T-helper 2 cell treated with Interferon-gamma antibody and Interleukin-4, amounts not matched to agents 100 ng/mL and 5 ng/mL, for 36 hours (primary cell): ENCODE results near the gene ZIC1. TPM values are rescaled to one million over a fixed set of nuclear protein-coding genes. Genes with fewer than 3 reads are reported as not detected.

Experiments
- intact Hi-C: fragments of 100-400 bp; cut with micrococcal nuclease; formaldehyde crosslinking; loops from one replicate; pipeline ENCODE4 v1.15.1; 2023
- total RNA-seq: library from RNA; stranded (reverse); gene quantifications from 2 replicates; pipeline ENCODE4 v1.2.3, GENCODE V29; 2022

Gene ZIC1
- not detected in 2 replicates for total RNA-seq

GRCh38 chr3:147409143-147410115 is at the start of gene ZIC1:
ZIC1 (plus strand) TSS chr3:147409365; CDS start chr3:147410113, 748 bp downstream.
- intact Hi-C loops, result loop anchor here (2.0 kb wide), 2 partner anchors 21 to 55 kb away; no protein-coding TSS in a partner anchor

GRCh38 chr3:147360051-147360439 is 49.1 kb upstream of the ZIC1 start:
- intact Hi-C loops, result no loop called here

- intact Hi-C loops, result no loop called here
Observed at GRCh38 chr3:147360646-147361453, 48.3 kb upstream of the ZIC1 start.

- intact Hi-C loops, result no loop called here
Observed at GRCh38 chr3:147361454-147362420, 47.4 kb upstream of the ZIC1 start.

GRCh38 chr3:147364771-147365170 is 44.4 kb upstream of the ZIC1 start:
- intact Hi-C loops, result no loop called here

GRCh38 chr3:147365196-147366115 is 43.7 kb upstream of the ZIC1 start:
- intact Hi-C loops, result no loop called here

GRCh38 chr3:147367676-147368075 is 41.5 kb upstream of the ZIC1 start:
- intact Hi-C loops, result no loop called here

GRCh38 chr3:147368151-147368550 is 41.0 kb upstream of the ZIC1 start:
- intact Hi-C loops, result no loop called here

- intact Hi-C loops, result no loop called here
Observed at GRCh38 chr3:147368561-147369221, 40.5 kb upstream of the ZIC1 start.

GRCh38 chr3:147369231-147369630 is 39.9 kb upstream of the ZIC1 start:
- intact Hi-C loops, result no loop called here

GRCh38 chr3:147369661-147370123 is 39.5 kb upstream of the ZIC1 start:
- intact Hi-C loops, result no loop called here

- intact Hi-C loops, result no loop called here
Observed at GRCh38 chr3:147370349-147370748, 38.8 kb upstream of the ZIC1 start.

- intact Hi-C loops, result no loop called here
Observed at GRCh38 chr3:147371140-147371539, 38.0 kb upstream of the ZIC1 start.

GRCh38 chr3:147371771-147372340 is 37.3 kb upstream of the ZIC1 start:
- intact Hi-C loops, result no loop called here

- intact Hi-C loops, result no loop called here
Observed at GRCh38 chr3:147372525-147373027, 36.6 kb upstream of the ZIC1 start.

- intact Hi-C loops, result no loop called here
Observed at GRCh38 chr3:147373301-147373700, 35.9 kb upstream of the ZIC1 start.

- intact Hi-C loops, result loop anchor here (5.0 kb wide), 1 partner anchor 40 kb away; no protein-coding TSS in a partner anchor
Observed at GRCh38 chr3:147377412-147378367, 31.5 kb upstream of the ZIC1 start.
